Heart right ventricle (tissue), 16 donors: ENCODE data around the gene CACNA1C. TPM values are rescaled to one million over a fixed set of nuclear protein-coding genes. Genes with fewer than 3 reads are reported as not detected.

ENCODE experiments used
- ATAC-seq, 8 donors: fragments of 200-7000 bp; cut with Tn5 transposase; one replicate each; pipeline ENCODE4 v1.9.1; 2020; ENCODE audit warnings: mild to moderate bottlenecking in 8 of 8, moderate library complexity in 8 of 8, moderate number of reproducible peaks in 1 of 8
- DNase-seq, 2 donors: peaks; one replicate each; pipeline ENCODE4 v3.0.0-alpha.2; 2020
- H3K27ac ChIP-seq, 10 donors: fragments of 200-600 bp; sonication (generic) in 2 of 10; one replicate each; pipeline versions ENCODE4 v1.5.0 to v1.8.0; 2020 to 2022; ENCODE audit warnings: mild to moderate bottlenecking in 3 of 10
- H3K27me3 ChIP-seq, 7 donors: fragments of 200-600 bp; one replicate each; pipeline ENCODE4 v1.8.0; 2021 to 2022; ENCODE audit warnings: mild to moderate bottlenecking in 2 of 7
- H3K36me3 ChIP-seq, 9 donors: fragments of 200-600 bp; sonication (generic) in 1 of 9; one replicate each; pipeline versions ENCODE4 v1.5.0 to v1.8.0; 2020 to 2022; ENCODE audit warnings: mild to moderate bottlenecking in 2 of 9
- H3K4me1 ChIP-seq, 9 donors: fragments of 200-600 bp; sonication (generic) in 1 of 9; one replicate each; pipeline versions ENCODE4 v1.5.0 to v1.8.0; 2020 to 2022; ENCODE audit warnings: mild to moderate bottlenecking in 4 of 9
- H3K4me3 ChIP-seq, 10 donors: fragments of 200-600 bp; sonication (generic) in 2 of 10; one replicate each; pipeline versions ENCODE4 v1.5.0 to v1.8.0; 2020 to 2022; ENCODE audit warnings: mild to moderate bottlenecking in 7 of 10, moderate library complexity in 2 of 10
- H3K9me3 ChIP-seq, 11 donors: fragments of 200-600 bp in 10 of 11; sonication (generic) in 2 of 11; one replicate each; pipeline versions ENCODE4 v1.5.0 to v1.8.0; 2013 to 2022; ENCODE audit warnings: mild to moderate bottlenecking in 2 of 11, control low read depth in 1 of 11, moderate library complexity in 1 of 11
- CTCF ChIP-seq, 9 donors: fragments of 200-600 bp; sonication (generic) in 2 of 9; IDR thresholded peaks; one replicate each; pipeline versions ENCODE4 v1.5.0 to v1.8.0; 2021 to 2022; ENCODE audit warnings: antibody characterized with exemption in 9 of 9, mild to moderate bottlenecking in 5 of 9, moderate library complexity in 1 of 9
- WGBS, 2 donors: extraction: QIAGEN DNeasy Blood & Tissue Kit; methylation state at CpG; one replicate each; pipeline ENCODE4 v1.1.7; 2013; ENCODE audit warnings: inconsistent platforms in 1 of 2; 5-methylcytosine and 5-hydroxymethylcytosine counted together
- intact Hi-C, 10 donors: fragments of 100-400 bp; cut with DNase I; formaldehyde crosslinking; loops; one replicate each; pipeline versions ENCODE4 v1.11.1 to v1.14.2; 2022
- polyA plus RNA-seq, 2 donors: library from polyadenylated mRNA; stranded (reverse); fragments of 200-250 nt; gene quantifications; one replicate each; pipeline ENCODE4 v1.2.3, GENCODE V29; 2013
- total RNA-seq, 10 donors: library from RNA; stranded (reverse); fragmentation: NEBNext Ultra II Directional in 3 of 10; extraction: Animal tissue kit (Norgen Biotek cat#: 25700) in 3 of 10; gene quantifications; one replicate each; pipeline versions ENCODE4 v1.2.1 to v1.2.4, GENCODE V29; 2021 to 2023
- donor health status: Arrhythmogenic right ventricular cardiomyopathy.
- donor health status: ischemic (EF 13 %, LVEDD 7.1; RV severe dilation, severe dysfunction).
- donor health status: healthy with polysubstance abuse.
- donor health status: DM: no; HTN: yes; CAD: no.
- donor health status: DM: no; HTN: no; CAD: no.
- donor health status: ischemic (EF 25% LVEDD 6.9; RV normal size, moderate dysfunction).
- donor health status: ischemic (EF 25% LVEDD 5.7; RV mildly dilated, moderate dysfunction).
- donor health status: healthy.
- donor health status: DM: yes; HTN: yes; CAD: no.
- donor health status: Ischemic cardiomyopathy.
- donor health status: ischemic (EF 35%, LVEDD 5.7; RV mildly dilated, moderate dysfunction).
- donor health status: nonischemic (EF 11% LVEDD 7.7; RV severe dilation, severe dysfunction).
- donor health status: DM: yes; HTN: yes; CAD: no.
- donor health status: PGD.
- donor health status: ischemic (EF 29% LVEDD 5.4; RV normal size, mild dysfunction).
- donor health status: nonischemic (EF 23%, LVEDD 6.1; RV moderate dilation, normal function).

CACNA1C gene
- total and polyA plus RNA-seq, 12 donors, result 19.1 to 222 (median 183) TPM

GRCh38 chr12:2372178-2372577 lies 319.4 kb downstream of the CACNA1C start:
- Histone ChIP-seq H3K27me3 (no peaks in the 10 kb centered on the region), H3K36me3 (no peaks in the 10 kb centered on the region), H3K27ac (peak overlapping the region in 2 of 10 donors; percentile 28 to 45), H3K4me1 (peaks cover 3 to 50% (median 45%) of the 10 kb centered on the region in 9 donors), H3K9me3 (no peaks in the 10 kb centered on the region), H3K4me3 (no peak overlapping the region)
- DNase-seq (no peak), ATAC-seq (no peak)
- no peak for TF ChIP-seq CTCF (IDR thresholded peaks at IDR 0.05)
- 81 to 83% methylated on average over 6 of the region's 6 CpGs for WGBS, 2 donors
- intact Hi-C loops, result no loop called here

- no peaks in the 10 kb centered on the region for H3K36me3 ChIP-seq
- H3K27ac ChIP-seq, result peak overlapping the region in 5 of 10 donors; percentile 10 to 52 (median 29)
- no peak overlapping the region for H3K4me3 ChIP-seq
- ATAC-seq (peak; percentile 43 to 90 (median 84)), DNase-seq (peak; percentile 56)
- 49 to 64% methylated on average over 12 of the region's 12 CpGs for WGBS, 2 donors
- no peaks in the 10 kb centered on the region for H3K9me3 ChIP-seq
- no peak for TF ChIP-seq CTCF (IDR thresholded peaks at IDR 0.05)
- intact Hi-C loops, result no loop called here
- H3K27me3 ChIP-seq, result no peaks in the 10 kb centered on the region
- H3K4me1 ChIP-seq, result peaks cover 3 to 56% (median 45%) of the 10 kb centered on the region in 9 donors
These were observed 319.9 kb downstream of the CACNA1C start for GRCh38 chr12:2372735-2373134.

GRCh38 chr12:2373307-2373706 lies 320.5 kb downstream of the CACNA1C start:
- WGBS, 2 donors, result 53 to 69% methylated on average over 8 of the region's 8 CpGs
- Histone ChIP-seq H3K27me3 (no peaks in the 10 kb centered on the region), H3K27ac (peak overlapping the region in 5 of 10 donors; percentile 6 to 52 (median 29)), H3K36me3 (no peaks in the 10 kb centered on the region), H3K9me3 (no peaks in the 10 kb centered on the region), H3K4me3 (no peak overlapping the region), H3K4me1 (peaks cover 3 to 60% (median 45%) of the 10 kb centered on the region in 9 donors)
- DNase-seq (no peak), ATAC-seq (peak in 7 of 8 donors; percentile 14 to 67 (median 53))
- no peak for TF ChIP-seq CTCF (IDR thresholded peaks at IDR 0.05)
- intact Hi-C loops, result no loop called here

GRCh38 chr12:2374092-2374906 lies 321.5 kb downstream of the CACNA1C start:
- Histone ChIP-seq H3K9me3 (no peaks in the 10 kb centered on the region), H3K27ac (peak overlapping the region in 2 of 10 donors; percentile 26 to 29), H3K36me3 (no peaks in the 10 kb centered on the region), H3K4me1 (peaks cover 3 to 70% (median 52%) of the 10 kb centered on the region in 9 donors), H3K27me3 (no peaks in the 10 kb centered on the region), H3K4me3 (no peak overlapping the region)
- DNase-seq (no peak), ATAC-seq (peak in 1 of 8 donors; percentile 9)
- intact Hi-C loops, result no loop called here
- TF ChIP-seq CTCF (IDR thresholded peaks at IDR 0.05), result no peak
- 87 to 89% methylated on average over 10 of the region's 10 CpGs for WGBS, 2 donors
